T-cell (primary cell): Measurements from ENCODE around the gene SLC16A9. TPM values are rescaled to one million over a fixed set of nuclear protein-coding genes. Genes with fewer than 3 reads are reported as not detected.

Experiments
- ATAC-seq, 4 experiments: fragments of 200-7000 bp in 3 of 4; fragments of 150-1000 bp in 1 of 4; cut with Tn5 transposase; replicated peaks in 1 of 4; 1 replicate in 3 of 4; 2 replicates in 1 of 4; pipeline ENCODE4 v1.10.0; 2021; ENCODE audit warnings: moderate library complexity in 3 of 4, mild to moderate bottlenecking in 2 of 4, moderate number of reproducible peaks in 1 of 4
- CTCF ChIA-PET, 2 donors: fragments of 300-600 bp; sonication (Branson Sonifier 250); formaldehyde crosslinking; loops; one replicate each; lab custom pipeline; 2022; ENCODE audit warnings: antibody characterized with exemption in 2 of 2; lab: Charles Lee
- POLR2A ChIA-PET, 2 donors: fragments of 300-600 bp; sonication (Branson Sonifier 250); formaldehyde crosslinking; loops; one replicate each; lab custom pipeline; 2022; ENCODE audit warnings: antibody characterized with exemption in 2 of 2; lab: Charles Lee
- DNase-seq, 35 experiments: peaks; one replicate each; pipeline versions ENCODE4 v3.0.0 to v3.0.0-alpha.2; 2013 to 2023
- H3K27ac ChIP-seq: one replicate; pipeline ENCODE4 v1.5.1; 2013; ENCODE audit warnings: low read length
- H3K27me3 ChIP-seq, 2 experiments: replicated peaks in 1 of 2; 1 replicate in 1 of 2; 2 replicates in 1 of 2; pipeline versions ENCODE4 v1.6.1 to v1.7.0; 2013; ENCODE audit warnings: low read length in 1 of 2, mixed read lengths in 1 of 2; ENCODE audit not compliant: control insufficient read depth in 2 of 2, insufficient read depth in 2 of 2; ENCODE audit errors: extremely low read depth in 1 of 2
- H3K36me3 ChIP-seq, 2 donors: 1 replicate in 1 of 2; 2 replicates in 1 of 2; pipeline versions ENCODE4 v1.6.1 to v1.7.0; 2013; ENCODE audit warnings: low read length in 1 of 2; ENCODE audit not compliant: control insufficient read depth in 2 of 2, insufficient read depth in 1 of 2; ENCODE audit errors: extremely low read depth in 1 of 2
- H3K4me1 ChIP-seq, 2 experiments: 1 replicate in 1 of 2; 2 replicates in 1 of 2; pipeline versions ENCODE4 v1.6.1 to v1.7.0; 2013; ENCODE audit warnings: low read length in 2 of 2, mixed read lengths in 1 of 2; ENCODE audit not compliant: insufficient read depth in 2 of 2, control insufficient read depth in 1 of 2; ENCODE audit errors: extremely low read depth in 1 of 2
- H3K4me3 ChIP-seq, 2 donors: 1 replicate in 1 of 2; 2 replicates in 1 of 2; pipeline versions ENCODE4 v1.5.1 to v1.7.0; 2013; ENCODE audit warnings: mild to moderate bottlenecking in 2 of 2, low read length in 1 of 2, moderate library complexity in 1 of 2; ENCODE audit not compliant: control insufficient read depth in 1 of 2; ENCODE audit errors: extremely low read depth in 1 of 2
- H3K9me3 ChIP-seq: 2 replicates; pipeline ENCODE4 v1.7.0; 2013
- H3K27ac Mint-ChIP-seq, 2 donors: one replicate each; pipeline ENCODE4 v1.8.0; 2020 to 2021; ENCODE audit warnings: mild to moderate bottlenecking in 2 of 2, mixed read lengths in 2 of 2
- H3K27me3 Mint-ChIP-seq, 2 donors: one replicate each; pipeline ENCODE4 v1.8.0; 2021 to 2022; ENCODE audit warnings: mixed read lengths in 2 of 2
- H3K36me3 Mint-ChIP-seq: one replicate; pipeline ENCODE4 v1.8.0; 2021; ENCODE audit warnings: mixed read lengths
- H3K4me1 Mint-ChIP-seq, 3 donors: one replicate each; pipeline ENCODE4 v1.8.0; 2020 to 2022; ENCODE audit warnings: mixed read lengths in 3 of 3, mild to moderate bottlenecking in 1 of 3
- H3K4me3 Mint-ChIP-seq, 3 donors: one replicate each; pipeline ENCODE4 v1.8.0; 2020 to 2022; ENCODE audit warnings: mild to moderate bottlenecking in 3 of 3, mixed read lengths in 3 of 3, moderate library complexity in 3 of 3
- H3K9me3 Mint-ChIP-seq, 3 donors: one replicate each; pipeline ENCODE4 v1.8.0; 2020 to 2022; ENCODE audit warnings: mixed read lengths in 3 of 3
- WGBS: methylation state at CpG from one replicate; pipeline ENCODE4 v1.1.5; 2013; ENCODE audit warnings: missing lambda C conversion rate; ENCODE audit not compliant: insufficient coverage; 5-methylcytosine and 5-hydroxymethylcytosine counted together
- total RNA-seq, 35 experiments: library from RNA in 6 of 35; stranded (reverse) in 6 of 35; fragments of 120-200 nt in 1 of 35; gene quantifications; one replicate each; pipeline versions ENCODE4 v1.2.1 to v1.2.4 and lab custom pipeline; 2013 to 2026

SLC16A9 gene
- total RNA-seq, 5 donors from 2014 or later (not counting 1 experiment from before 2014, with no cell fraction given) = 0.20 to 0.44 (median 0.20) TPM; not detected in 2

GRCh38 chr10:59625721-59626522, 83.7 kb downstream of the SLC16A9 start:
- H3K27ac Mint-ChIP-seq = no peak overlapping the region
- ChIA-PET CTCF (interaction anchor here (0.5 to 2.5 kb wide), 16 partner anchors 9 to 1117 kb away, joined by 3 to 12 read pairs (median 3); partner anchors contain the start of gene CCDC6 (in 1 of the 2)), POLR2A (no interaction called here)
- Histone ChIP-seq H3K4me1 (peaks cover 0 to 2% of the 10 kb centered on the region in 2 experiments), H3K36me3 (no peaks in the 10 kb centered on the region), H3K4me3 (no peak overlapping the region), H3K9me3 (no peaks in the 10 kb centered on the region), H3K27me3 (peaks cover 0 to 3% of the 10 kb centered on the region in 2 experiments), H3K27ac (no peak overlapping the region)
- peaks cover 0 to under 1% of the 10 kb centered on the region in 2 donors for H3K27me3 Mint-ChIP-seq
- DNase-seq (peak in 33 of 35 experiments; percentile 2 to 77 (median 21)), ATAC-seq (peak; percentile 71 to 82 (median 78))
- WGBS = 57% methylated on average over 5 of the region's 8 CpGs
- no peaks in the 10 kb centered on the region for H3K9me3 Mint-ChIP-seq
- H3K4me3 Mint-ChIP-seq = no peak overlapping the region
- peaks cover 2 to 5% (median 3%) of the 10 kb centered on the region in 3 donors for H3K4me1 Mint-ChIP-seq
- H3K36me3 Mint-ChIP-seq = no peaks in the 10 kb centered on the region

DNA sequence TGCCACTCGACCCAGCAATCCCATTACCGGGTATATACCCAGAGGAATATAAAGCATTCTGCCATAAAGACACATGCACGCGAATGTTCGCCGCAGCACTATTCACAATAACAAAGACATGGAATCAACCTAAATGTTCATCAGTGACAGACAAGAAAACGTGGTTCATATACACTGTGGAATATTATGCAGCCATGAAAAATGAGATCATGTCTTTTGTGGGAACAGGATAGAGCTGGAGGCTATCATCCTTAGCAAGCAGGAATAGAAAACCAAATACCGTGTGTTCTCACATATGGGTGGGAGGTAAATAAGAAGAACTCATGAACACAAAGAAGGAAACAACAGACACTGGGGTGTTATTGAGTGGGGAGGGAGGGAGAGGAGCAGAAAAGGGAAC, 84.7 kb downstream of the SLC16A9 start:
- Histone ChIP-seq H3K9me3 (no peaks in the 10 kb centered on the region), H3K4me1 (peaks cover 0 to 2% of the 10 kb centered on the region in 2 experiments), H3K4me3 (no peak overlapping the region), H3K36me3 (no peaks in the 10 kb centered on the region), H3K27ac (no peak overlapping the region), H3K27me3 (no peaks in the 10 kb centered on the region)
- CTCF ChIA-PET = interaction anchor here (0.6 to 2.5 kb wide), 7 partner anchors 10 to 1022 kb away, joined by 3 to 12 read pairs (median 4); no protein-coding TSS in a partner anchor
- no peaks in the 10 kb centered on the region for H3K36me3 Mint-ChIP-seq
- POLR2A ChIA-PET = interaction anchor here in 1 of 2 donors (0.7 kb wide), 1 partner anchor 52 kb away, joined by 5 read pairs; no protein-coding TSS in a partner anchor
- 72% methylated on average over 3 of the region's 8 CpGs for WGBS
- H3K4me3 Mint-ChIP-seq = no peak overlapping the region
- no peak for DNase-seq
- H3K9me3 Mint-ChIP-seq = no peaks in the 10 kb centered on the region
- no peak for ATAC-seq
- no peak overlapping the region for H3K27ac Mint-ChIP-seq
- no peaks in the 10 kb centered on the region for H3K27me3 Mint-ChIP-seq
- H3K4me1 Mint-ChIP-seq = peaks cover 2 to 5% (median 3%) of the 10 kb centered on the region in 3 donors

DNA sequence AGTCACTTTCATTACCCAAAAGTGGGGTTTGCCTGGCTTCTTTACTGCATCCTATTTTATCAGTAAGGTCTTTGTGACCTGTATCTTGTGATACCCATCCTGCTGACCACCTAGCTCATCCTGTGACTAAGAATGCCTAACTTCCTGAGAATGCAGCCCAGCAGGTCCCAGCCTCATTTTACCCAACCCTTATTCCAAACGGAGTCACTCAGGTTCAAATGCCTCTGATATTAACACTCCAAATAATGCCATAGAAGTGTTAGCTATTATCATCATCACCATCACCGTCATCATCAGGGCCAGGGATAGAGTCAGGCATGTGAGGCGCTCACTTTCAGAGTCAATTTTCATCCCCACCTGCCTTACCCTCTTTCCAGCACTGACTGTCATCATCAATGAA, 85.5 kb downstream of the SLC16A9 start:
- ChIA-PET POLR2A (no interaction called here), CTCF (interaction anchor here (0.5 to 2.5 kb wide), 4 partner anchors 11 to 1022 kb away, joined by 3 to 12 read pairs (median 4); no protein-coding TSS in a partner anchor)
- WGBS = 78% methylated on average over 1 of the region's 3 CpGs

DNA sequence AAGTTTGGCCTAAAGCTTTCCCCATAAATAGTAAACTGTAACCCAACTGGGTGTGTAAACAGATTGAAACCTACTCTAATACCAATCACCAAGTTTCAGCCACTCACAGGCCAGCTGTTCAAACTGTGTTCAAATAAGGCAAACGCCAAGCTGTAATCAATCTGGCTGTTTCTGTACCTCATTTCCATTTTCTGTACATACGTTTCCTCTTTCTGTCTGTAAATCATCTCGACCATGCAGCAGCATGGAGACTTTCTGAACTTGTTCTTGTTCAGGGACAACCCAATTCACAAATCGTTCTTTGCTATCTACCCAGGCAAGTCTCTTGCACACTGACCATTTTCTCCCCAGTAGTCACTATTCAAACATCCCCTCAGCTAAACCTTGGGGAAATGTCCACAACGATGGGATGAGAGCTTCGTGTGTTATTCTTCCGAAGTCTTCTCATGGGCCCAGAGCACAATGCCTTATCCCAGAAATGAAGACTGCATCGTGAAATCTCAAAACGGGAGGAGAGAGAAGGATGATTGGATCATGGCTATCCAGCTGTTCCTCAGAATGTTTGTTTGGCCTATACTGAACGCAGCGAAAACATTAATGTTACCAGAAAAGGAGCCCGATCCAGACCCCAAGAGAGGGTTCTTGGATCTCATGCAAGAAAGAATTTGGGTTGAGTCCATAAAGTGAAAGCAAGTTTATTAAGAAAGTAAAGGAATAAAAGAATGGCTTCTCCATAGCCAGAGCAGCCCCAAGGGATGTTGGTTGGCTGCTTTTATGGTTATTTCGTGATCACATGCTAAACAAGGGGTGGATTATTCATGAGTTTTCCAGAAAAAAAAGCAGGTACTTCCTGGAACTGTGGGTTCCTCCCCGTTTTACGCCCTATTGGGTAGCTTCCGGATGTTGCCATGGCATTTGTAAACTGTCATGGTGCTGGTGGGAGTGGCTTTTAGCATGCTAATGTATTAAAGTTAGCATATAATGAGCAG, 86.2 kb downstream of the SLC16A9 start:
- ChIA-PET POLR2A (no interaction called here), CTCF (interaction anchor here (0.6 to 1.3 kb wide), 13 partner anchors 10 to 1032 kb away, joined by 3 to 5 read pairs (median 3); no protein-coding TSS in a partner anchor)
- Mint-ChIP-seq H3K4me3 (no peak overlapping the region), H3K27ac (no peak overlapping the region), H3K36me3 (no peaks in the 10 kb centered on the region), H3K27me3 (no peaks in the 10 kb centered on the region), H3K9me3 (no peaks in the 10 kb centered on the region), H3K4me1 (peaks cover 2 to 5% (median 3%) of the 10 kb centered on the region in 3 donors)
- 77% methylated on average over 10 of the region's 16 CpGs for WGBS
- no peaks in the 10 kb centered on the region for H3K9me3 ChIP-seq
- DNase-seq = no peak
- no peaks in the 10 kb centered on the region for H3K36me3 ChIP-seq
- no peak overlapping the region for H3K4me3 ChIP-seq
- ATAC-seq = no peak
- H3K27ac ChIP-seq = no peak overlapping the region
- peaks cover 0 to 2% of the 10 kb centered on the region in 2 experiments for H3K4me1 ChIP-seq
- H3K27me3 ChIP-seq = no peaks in the 10 kb centered on the region

More for the DNA sequence above, 85.5 kb downstream of the SLC16A9 start:
- Histone ChIP-seq H3K4me1 (peaks cover 0 to 2% of the 10 kb centered on the region in 2 experiments), H3K4me3 (no peak overlapping the region), H3K9me3 (no peaks in the 10 kb centered on the region), H3K36me3 (no peaks in the 10 kb centered on the region), H3K27ac (no peak overlapping the region), H3K27me3 (no peaks in the 10 kb centered on the region)
- Mint-ChIP-seq H3K4me1 (peaks cover 2 to 5% (median 3%) of the 10 kb centered on the region in 3 donors), H3K27me3 (no peaks in the 10 kb centered on the region), H3K27ac (no peak overlapping the region), H3K4me3 (no peak overlapping the region), H3K36me3 (no peaks in the 10 kb centered on the region), H3K9me3 (no peaks in the 10 kb centered on the region)
- no peak for DNase-seq
- ATAC-seq = no peak

GRCh38 chr10:59622320-59623132, 87.1 kb downstream of the SLC16A9 start:
- no peak overlapping the region for H3K4me3 ChIP-seq
- no peaks in the 10 kb centered on the region for H3K27me3 Mint-ChIP-seq
- H3K9me3 Mint-ChIP-seq = no peaks in the 10 kb centered on the region
- ChIA-PET CTCF (interaction anchor here (0.5 to 1.2 kb wide), 14 partner anchors 10 to 1033 kb away, joined by 3 to 6 read pairs (median 3); no protein-coding TSS in a partner anchor), POLR2A (no interaction called here)
- H3K27ac ChIP-seq = no peak overlapping the region
- peak in 12 of 35 experiments; percentile 1 to 40 (median 4) for DNase-seq
- no peak for ATAC-seq
- H3K27ac Mint-ChIP-seq = no peak overlapping the region
- peaks cover 0 to 2% of the 10 kb centered on the region in 2 experiments for H3K4me1 ChIP-seq
- H3K36me3 ChIP-seq = no peaks in the 10 kb centered on the region
- H3K4me1 Mint-ChIP-seq = peaks cover 2 to 5% (median 3%) of the 10 kb centered on the region in 3 donors
- H3K36me3 Mint-ChIP-seq = no peaks in the 10 kb centered on the region
- WGBS = 59% methylated on average over 3 of the region's 16 CpGs
- no peaks in the 10 kb centered on the region for H3K27me3 ChIP-seq
- no peak overlapping the region for H3K4me3 Mint-ChIP-seq
- H3K9me3 ChIP-seq = no peaks in the 10 kb centered on the region
